ENCODE data around the gene APLN. TPM values are rescaled to one million over a fixed set of nuclear protein-coding genes. Genes with fewer than 3 reads are reported as not detected.

The APLN gene
- total RNA-seq, 1 donor from 2014 or later = 0.29 TPM

DNA sequence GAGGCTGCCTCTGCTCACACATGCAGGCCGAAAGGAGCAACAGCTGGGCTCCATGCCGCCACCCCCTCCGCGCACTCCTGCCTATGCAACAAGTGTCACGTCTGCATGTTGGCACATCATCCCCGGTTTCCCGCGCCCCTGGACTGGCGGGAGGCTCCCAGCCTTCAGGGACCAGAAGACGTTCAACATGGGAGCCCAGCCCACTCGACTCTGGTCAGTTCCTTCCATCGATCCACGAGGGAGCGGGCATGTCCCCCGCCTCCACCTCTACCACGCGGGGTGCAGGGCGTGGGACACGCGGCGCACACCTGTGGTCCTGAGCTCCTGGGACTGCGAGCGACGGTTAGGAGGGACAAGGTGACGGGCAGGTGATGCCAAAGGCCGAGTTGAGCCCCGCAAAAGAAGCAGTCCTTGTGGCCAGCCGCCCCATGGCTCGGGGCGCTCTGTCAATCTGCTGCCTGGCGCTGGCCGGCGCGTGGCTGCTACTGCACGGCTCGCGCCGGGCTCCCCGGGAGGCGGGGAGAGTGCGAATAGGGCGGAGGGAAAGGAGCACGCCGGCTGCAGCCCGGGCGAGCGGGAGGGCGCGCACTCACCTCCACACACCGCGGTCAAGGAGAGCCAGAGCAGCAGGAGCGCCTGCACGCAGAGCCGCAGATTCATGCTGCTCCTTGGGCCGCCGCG lies 645 bp downstream of the APLN start:
- H3K27me3 Mint-ChIP-seq (ENCODE audit: low read depth) = peaks cover 55% of the 10 kb centered on the region
- H3K4me1 Mint-ChIP-seq = peaks cover 4% of the 10 kb centered on the region
- no peaks in the 10 kb centered on the region for H3K36me3 Mint-ChIP-seq
- H3K27ac Mint-ChIP-seq = no peak overlapping the region
- DNase-seq (ENCODE audit: low spot score in 2 of 2, unreplicated experiment in 2 of 2) = no peak
- TF ChIP-seq CTCF (IDR thresholded peaks at IDR 0.05; ENCODE audit: unreplicated experiment) = no peak
- peaks cover 3% of the 10 kb centered on the region for H3K9me3 Mint-ChIP-seq
- H3K4me3 Mint-ChIP-seq = peak overlapping the region; percentile 61

- H3K27ac Mint-ChIP-seq = no peak overlapping the region
These were observed 1.4 kb downstream of the APLN start for GRCh38 chrX:129653181-129653970.

DNA sequence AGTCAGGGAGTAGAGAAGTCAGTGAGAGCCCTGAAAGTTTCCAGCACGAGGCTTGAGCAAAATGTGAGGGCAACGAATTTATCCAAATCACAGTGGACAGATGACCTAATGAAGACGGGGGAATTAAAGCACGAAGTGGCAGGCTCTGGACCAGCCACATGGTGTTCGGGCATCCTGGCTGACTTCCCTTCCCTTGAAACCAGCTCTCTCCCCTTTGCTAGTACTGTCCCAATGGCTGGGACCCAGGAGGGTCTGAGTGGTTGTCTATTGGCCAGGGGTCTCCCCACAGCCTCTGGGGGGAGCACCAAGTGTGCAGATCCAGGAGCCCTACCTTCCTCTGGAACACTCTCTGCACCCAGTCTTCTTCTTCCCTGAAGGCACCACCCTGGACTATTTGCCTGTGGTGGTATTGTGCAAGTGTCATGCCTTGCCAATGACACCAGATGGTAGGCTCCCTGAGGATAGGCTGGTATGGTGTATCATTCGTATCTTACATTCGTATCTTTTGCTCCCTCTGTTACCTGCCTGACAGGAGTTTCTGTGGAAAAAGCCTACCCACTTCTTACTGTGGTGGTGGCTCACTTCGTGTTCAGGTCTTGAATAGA lies 2.1 kb downstream of the APLN start:
- no peak overlapping the region for H3K4me3 Mint-ChIP-seq
- H3K27ac Mint-ChIP-seq = no peak overlapping the region
- peaks cover 4% of the 10 kb centered on the region for H3K4me1 Mint-ChIP-seq
- DNase-seq (ENCODE audit: low spot score in 2 of 2, unreplicated experiment in 2 of 2) = no peak
- no peaks in the 10 kb centered on the region for H3K36me3 Mint-ChIP-seq
- H3K27me3 Mint-ChIP-seq (ENCODE audit: low read depth) = peaks cover 58% of the 10 kb centered on the region
- no peak for TF ChIP-seq CTCF (IDR thresholded peaks at IDR 0.05; ENCODE audit: unreplicated experiment)
- H3K9me3 Mint-ChIP-seq = peaks cover 3% of the 10 kb centered on the region

More at GRCh38 chrX:129653181-129653970, 1.4 kb downstream of the APLN start:
- no peak for TF ChIP-seq CTCF (IDR thresholded peaks at IDR 0.05; ENCODE audit: unreplicated experiment)
- H3K27me3 Mint-ChIP-seq (ENCODE audit: low read depth) = peaks cover 55% of the 10 kb centered on the region
- peaks cover 4% of the 10 kb centered on the region for H3K4me1 Mint-ChIP-seq
- DNase-seq (ENCODE audit: low spot score in 2 of 2, unreplicated experiment in 2 of 2) = no peak
- H3K9me3 Mint-ChIP-seq = peaks cover 3% of the 10 kb centered on the region
- H3K4me3 Mint-ChIP-seq = peak overlapping the region; percentile 61
- H3K36me3 Mint-ChIP-seq = no peaks in the 10 kb centered on the region

DNA sequence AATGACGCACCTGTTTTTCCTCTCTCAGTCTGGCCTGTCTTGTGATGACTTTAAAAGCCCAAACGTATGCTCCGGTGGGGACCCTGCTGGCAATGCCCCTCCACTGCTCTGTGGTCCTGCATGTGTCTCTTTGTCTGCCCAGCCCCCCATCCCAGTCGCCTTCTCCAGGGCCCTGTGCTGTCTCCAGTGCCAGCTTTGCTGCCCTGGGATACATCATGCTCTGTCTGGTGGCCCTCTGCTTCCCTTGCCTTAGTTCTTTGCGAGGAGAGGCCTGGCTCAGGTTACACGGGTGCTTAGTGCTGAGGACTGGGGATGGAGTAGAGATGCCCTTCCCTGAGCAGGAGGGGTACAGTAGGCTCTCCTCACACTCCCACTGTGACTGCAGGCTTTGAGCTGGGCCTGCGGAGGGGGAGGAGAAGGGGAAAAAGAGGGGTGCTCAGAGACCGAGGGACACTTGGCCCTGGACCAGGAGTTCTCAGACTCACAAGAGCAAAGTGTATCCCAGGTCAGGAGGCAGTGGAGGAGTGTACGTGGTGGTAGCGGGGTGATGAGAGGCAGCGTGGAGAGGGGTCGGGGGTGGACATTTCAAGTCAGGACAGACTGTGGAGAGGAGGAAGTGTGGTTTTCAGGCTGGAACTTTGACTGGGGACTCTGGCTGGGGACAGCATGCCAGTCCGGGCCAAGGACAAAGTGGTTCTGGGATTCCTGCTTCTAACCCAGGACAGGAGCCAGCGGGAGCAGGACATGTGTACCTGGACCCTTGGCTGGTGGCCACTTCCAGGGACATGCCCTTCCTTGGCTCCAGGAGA lies 2.8 kb downstream of the APLN start:
- no peak overlapping the region for H3K27ac Mint-ChIP-seq
- peaks cover 58% of the 10 kb centered on the region for H3K27me3 Mint-ChIP-seq (ENCODE audit: low read depth)
- H3K36me3 Mint-ChIP-seq = no peaks in the 10 kb centered on the region
- H3K4me1 Mint-ChIP-seq = peaks cover 4% of the 10 kb centered on the region
- peaks cover 3% of the 10 kb centered on the region for H3K9me3 Mint-ChIP-seq
- DNase-seq (ENCODE audit: low spot score in 2 of 2, unreplicated experiment in 2 of 2) = no peak
- H3K4me3 Mint-ChIP-seq = no peak overlapping the region
- no peak for TF ChIP-seq CTCF (IDR thresholded peaks at IDR 0.05; ENCODE audit: unreplicated experiment)

DNA sequence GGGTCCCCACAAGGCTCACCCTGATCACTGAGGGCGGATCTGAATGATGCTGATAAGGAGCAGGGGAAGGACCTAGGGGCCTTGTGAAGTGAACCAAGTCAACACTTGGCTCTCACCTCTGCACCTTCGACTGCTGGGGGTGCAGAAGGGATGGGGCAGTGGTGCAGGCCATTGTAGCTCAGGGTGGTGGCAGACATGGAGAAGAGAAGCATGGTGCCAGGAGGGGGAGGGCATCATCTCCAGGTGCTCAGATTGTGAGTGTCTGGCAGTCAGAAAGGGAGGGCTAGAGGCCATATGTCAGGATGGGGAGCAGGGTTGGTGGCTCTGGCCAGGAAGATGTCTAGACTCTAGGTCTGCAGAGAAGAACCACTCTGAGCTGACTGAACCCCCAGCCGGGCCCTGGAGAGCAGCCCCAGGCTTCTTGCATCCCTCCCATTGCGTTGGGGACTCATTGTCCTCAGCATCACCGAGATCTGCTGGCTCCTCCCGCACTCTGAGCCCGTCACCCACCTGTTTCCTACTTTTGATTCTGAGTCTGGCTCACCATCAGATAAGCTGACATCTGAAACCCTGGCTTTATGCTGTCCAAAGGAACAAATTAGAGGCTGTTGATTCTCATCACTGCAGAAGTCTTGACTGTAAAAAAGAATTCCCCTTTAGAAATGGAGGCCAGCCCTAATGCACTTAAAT lies 3.8 kb downstream of the APLN start:
- Mint-ChIP-seq H3K27me3 (ENCODE audit: low read depth) (peaks cover 55% of the 10 kb centered on the region), H3K4me3 (no peak overlapping the region), H3K9me3 (peaks cover 3% of the 10 kb centered on the region), H3K27ac (no peak overlapping the region), H3K36me3 (no peaks in the 10 kb centered on the region), H3K4me1 (peaks cover 4% of the 10 kb centered on the region)
- TF ChIP-seq CTCF (IDR thresholded peaks at IDR 0.05; ENCODE audit: unreplicated experiment) = no peak
- no peak for DNase-seq (ENCODE audit: low spot score in 2 of 2, unreplicated experiment in 2 of 2)
